GM12878 (cell line): ENCODE measurements around the gene GPC6. TPM values are rescaled to one million over a fixed set of nuclear protein-coding genes. Genes with fewer than 3 reads are reported as not detected.

Source experiments
- ATAC-seq: fragments of 200-7000 bp; cut with Tn5 transposase; 3 replicates; pipeline ENCODE4 v1.9.1; 2020; ENCODE audit warnings: mild to moderate bottlenecking, moderate library complexity
- BruUV-seq: library from RNA; stranded (reverse); fragments of 400-500 nt; replicated peaks from 2 replicates; lab custom pipeline; 2021; lab: Mats Ljungman, UMichigan
- CTCF ChIA-PET: fragments of 300-600 bp; sonication (Branson Sonifier 250); formaldehyde crosslinking; extraction: SDS; loops from one replicate; lab custom pipeline; 2021; ENCODE audit warnings: inconsistent platforms; lab: Yijun Ruan, JAX
- POLR2A ChIA-PET: fragments of 350-600 bp; formaldehyde crosslinking; extraction: SDS; loops from one replicate; lab custom pipeline; 2021; ENCODE audit warnings: inconsistent platforms; lab: Charles Lee
- RAD21 ChIA-PET: fragments of 300-600 bp; sonication (Branson Sonifier 250); formaldehyde crosslinking; loops from one replicate; lab custom pipeline; 2023; ENCODE audit warnings: antibody characterized with exemption; ENCODE audit not compliant: unreplicated experiment; lab: Charles Lee
- SMC1A ChIA-PET: fragments of 300-600 bp; sonication (Branson Sonifier 250); formaldehyde crosslinking; loops from one replicate; lab custom pipeline; 2023; ENCODE audit not compliant: unreplicated experiment, uncharacterized antibody; lab: Charles Lee
- DNase-seq: peaks from one replicate; pipeline ENCODE4 v3.0.0-alpha.2; 2011; ENCODE audit warnings: low read depth, low spot score
- FAIRE-seq: peaks from 3 replicates; lab custom pipeline; 2011; peaks lifted over from hg19 to GRCh38; lab: Jason Lieb, UNC
- H2AFZ ChIP-seq: 2 replicates; pipeline ENCODE4 v1.6.0; 2011; ENCODE audit warnings: low read depth, low read length, control low read depth; ENCODE audit not compliant: control insufficient read depth
- H3K27ac ChIP-seq: 2 replicates; pipeline ENCODE4 v1.5.1; 2011; ENCODE audit warnings: control low read depth; ENCODE audit not compliant: control insufficient read depth, insufficient read depth
- H3K27me3 ChIP-seq, 2 experiments: replicated peaks in 1 of 2; 2 replicates each; pipeline versions ENCODE4 v1.6.0 to v1.6.1; 2011; ENCODE audit warnings: low read length in 1 of 2; ENCODE audit not compliant: control insufficient read depth in 2 of 2, insufficient read depth in 2 of 2
- H3K36me3 ChIP-seq, 2 experiments: 2 replicates each; pipeline ENCODE4 v1.5.1; 2011; ENCODE audit warnings: low read length in 1 of 2; ENCODE audit not compliant: control insufficient read depth in 2 of 2, insufficient read depth in 2 of 2
- H3K4me1 ChIP-seq: 2 replicates; pipeline ENCODE4 v1.6.1; 2011; ENCODE audit warnings: mild to moderate bottlenecking, low read length, moderate library complexity, mixed read lengths; ENCODE audit not compliant: control insufficient read depth, insufficient read depth
- H3K4me2 ChIP-seq: 2 replicates; pipeline ENCODE4 v1.6.0; 2011; ENCODE audit warnings: control low read depth; ENCODE audit not compliant: control insufficient read depth, insufficient read depth
- H3K4me3 ChIP-seq: fragments of 200-600 bp; sonication (generic); 2 replicates; pipeline ENCODE4 v1.5.1; 2016
- H3K79me2 ChIP-seq: 2 replicates; pipeline ENCODE4 v1.6.0; 2011; ENCODE audit warnings: low read length; ENCODE audit not compliant: control insufficient read depth, insufficient read depth
- H3K9ac ChIP-seq: 2 replicates; pipeline ENCODE4 v1.8.0; 2011; ENCODE audit warnings: low read length, control low read depth, mixed read lengths; ENCODE audit not compliant: control insufficient read depth, insufficient read depth
- H3K9me3 ChIP-seq: replicated peaks from 3 replicates; pipeline ENCODE4 v1.5.1; 2011; ENCODE audit warnings: mild to moderate bottlenecking, low read length; ENCODE audit not compliant: control insufficient read depth, insufficient read depth
- H4K20me1 ChIP-seq: 2 replicates; pipeline ENCODE4 v1.6.0; 2011; ENCODE audit not compliant: control insufficient read depth, insufficient read depth
- ATF7 ChIP-seq: fragments of 450-650 bp; IDR thresholded peaks from 2 replicates; pipeline ENCODE4 v1.6.1; 2016; ENCODE audit warnings: low read depth, mild to moderate bottlenecking
- CBFB ChIP-seq: IDR thresholded peaks from 2 replicates; pipeline ENCODE4 v1.6.1; 2016; ENCODE audit warnings: antibody characterized with exemption, low read depth
- CHD2 ChIP-seq: IDR thresholded peaks from 2 replicates; pipeline ENCODE4 v1.6.1; 2011; ENCODE audit warnings: low read depth, low read length, improper control_type of control experiment, borderline replicate concordance
- EP300 ChIP-seq, 2 experiments: fragments of 150-350 bp in 1 of 2; IDR thresholded peaks; 2 replicates each; pipeline ENCODE4 v1.6.1; 2011 to 2012; ENCODE audit warnings: low read depth in 2 of 2, low read length in 2 of 2, borderline replicate concordance in 1 of 2, improper control_type of control experiment in 1 of 2, inconsistent platforms in 1 of 2; ENCODE audit not compliant: control insufficient read depth in 1 of 2
- JUND ChIP-seq: IDR thresholded peaks from 2 replicates; pipeline ENCODE4 v1.6.1; 2012; ENCODE audit warnings: low read depth, mild to moderate bottlenecking, low read length, improper control_type of control experiment, moderate library complexity
- PML ChIP-seq: IDR thresholded peaks from 2 replicates; pipeline ENCODE4 v1.6.1; 2012; ENCODE audit warnings: low read length, inconsistent platforms
- RCOR1 ChIP-seq: conservative IDR thresholded peaks from 2 replicates; pipeline ENCODE4 v1.6.1; 2012; ENCODE audit warnings: low read depth, low read length, improper control_type of control experiment
- REST ChIP-seq: IDR thresholded peaks from 2 replicates; pipeline ENCODE4 v1.6.1; 2012; ENCODE audit warnings: mild to moderate bottlenecking, low read depth, low read length
- TAF1 ChIP-seq: IDR thresholded peaks from 2 replicates; pipeline ENCODE4 v1.6.1; 2011; ENCODE audit warnings: mild to moderate bottlenecking, low read depth, low read length, borderline replicate concordance
- TBL1XR1 ChIP-seq: IDR thresholded peaks from 2 replicates; pipeline ENCODE4 v1.6.1; 2012; ENCODE audit warnings: low read depth, low read length, improper control_type of control experiment
- ZNF592 ChIP-seq: fragments of 450-650 bp; IDR thresholded peaks from 2 replicates; pipeline ENCODE4 v1.6.1; 2017; ENCODE audit warnings: mild to moderate bottlenecking, moderate library complexity
- WGBS: methylation state at CpG from one replicate; pipeline ENCODE4 v1.1.6; 2016; ENCODE audit warnings: low lambda C conversion rate; ENCODE audit not compliant: insufficient replicate concordance, insufficient coverage; ENCODE audit errors: missing lambda C conversion rate; 5-methylcytosine and 5-hydroxymethylcytosine counted together
- in situ Hi-C: fragments of 300-500 bp; cut with MboI; formaldehyde crosslinking; loops from 9 replicates; pipeline ENCODE4 v1.14.3; 2018; ENCODE audit warnings: mixed read lengths
- intact Hi-C: fragments of 100-400 bp; cut with micrococcal nuclease; formaldehyde crosslinking; loops from one replicate; pipeline ENCODE4 v1.14.2; 2022; ENCODE audit not compliant: unreplicated experiment
- polyA plus RNA-seq, 11 experiments: library from polyadenylated mRNA; depleted of rRNA in 4 of 11; unstranded in 6 of 11; stranded (reverse) in 5 of 11; fragments of >200 nt; fragmentation: Nextera tagmentation in 4 of 11; fragmentation: Illumina TruSeq in 1 of 11; extraction: Ambion mirVana in 4 of 11; extraction: Trizol in 1 of 11; gene quantifications; 1 replicate in 1 of 11; 2 replicates in 10 of 11; pipeline versions ENCODE4 v1.2.1 to v1.2.3, GENCODE V29; 2011 to 2016; ENCODE audit warnings: inconsistent platforms in 2 of 11, missing spikeins in 2 of 11, low read depth in 1 of 11
- total RNA-seq, 4 experiments: library from RNA; depleted of rRNA in 3 of 4; stranded (reverse); fragments of >200 nt in 3 of 4; fragmentation: Illumina TruSeq in 1 of 4; extraction: Trizol in 1 of 4; gene quantifications; 2 replicates each; pipeline versions ENCODE4 v1.2.1 to v1.2.3, GENCODE V29; 2013 to 2021
- TF ChIP-seq, protein P1 (sequence below): fragments of 450-650 bp; IDR thresholded peaks from 2 replicates; pipeline ENCODE4 v1.6.1; 2017; ENCODE audit warnings: antibody characterized with exemption, mild to moderate bottlenecking, moderate library complexity

GPC6 gene
- total and polyA plus RNA-seq, 10 of the 15 experiments (the other 5 are each of a cell fraction or from before 2014, with no cell fraction given) = 0.03 to 0.04 (median 0.03) TPM; not detected in 7

GRCh38 chr13:94065741-94066140 lies 839.1 kb downstream of the GPC6 start:
- Histone ChIP-seq H4K20me1 (no peaks in the 10 kb centered on the region), H3K27ac (no peak overlapping the region), H2AFZ (no peak overlapping the region), H3K27me3 (no peaks in the 10 kb centered on the region), H3K79me2 (no peaks in the 10 kb centered on the region), H3K4me2 (no peak overlapping the region), H3K9ac (no peak overlapping the region), H3K36me3 (no peaks in the 10 kb centered on the region), H3K9me3 (no peaks in the 10 kb centered on the region), H3K4me3 (no peak overlapping the region), H3K4me1 (no peaks in the 10 kb centered on the region)
- ChIA-PET RAD21 (no interaction called here), CTCF (interaction anchor here (0.5 kb wide), 1 partner anchor 208 kb away, joined by 3 read pairs; no protein-coding TSS in a partner anchor), SMC1A (no interaction called here), POLR2A (no interaction called here)
- FAIRE-seq = no peak
- no peak for DNase-seq
- intact Hi-C loops = no loop called here
- ATAC-seq = no peak
- in situ Hi-C loops = no loop called here
- 0% methylated on average over 1 of the region's 1 CpG for WGBS
- no TSS peak for BruUV-seq
- TF ChIP-seq JUND = no peak
- TF ChIP-seq EP300 (IDR thresholded peaks at IDR 0.05; ENCODE audit: borderline replicate concordance in 1 of 2, control insufficient read depth in 1 of 2, low read depth in 2 of 2, low read length in 2 of 2) = no peak
- no peak for TF ChIP-seq REST
- TF ChIP-seq ATF7 = no peak
- TF ChIP-seq TAF1 = no peak
- TF ChIP-seq, protein P1, sequence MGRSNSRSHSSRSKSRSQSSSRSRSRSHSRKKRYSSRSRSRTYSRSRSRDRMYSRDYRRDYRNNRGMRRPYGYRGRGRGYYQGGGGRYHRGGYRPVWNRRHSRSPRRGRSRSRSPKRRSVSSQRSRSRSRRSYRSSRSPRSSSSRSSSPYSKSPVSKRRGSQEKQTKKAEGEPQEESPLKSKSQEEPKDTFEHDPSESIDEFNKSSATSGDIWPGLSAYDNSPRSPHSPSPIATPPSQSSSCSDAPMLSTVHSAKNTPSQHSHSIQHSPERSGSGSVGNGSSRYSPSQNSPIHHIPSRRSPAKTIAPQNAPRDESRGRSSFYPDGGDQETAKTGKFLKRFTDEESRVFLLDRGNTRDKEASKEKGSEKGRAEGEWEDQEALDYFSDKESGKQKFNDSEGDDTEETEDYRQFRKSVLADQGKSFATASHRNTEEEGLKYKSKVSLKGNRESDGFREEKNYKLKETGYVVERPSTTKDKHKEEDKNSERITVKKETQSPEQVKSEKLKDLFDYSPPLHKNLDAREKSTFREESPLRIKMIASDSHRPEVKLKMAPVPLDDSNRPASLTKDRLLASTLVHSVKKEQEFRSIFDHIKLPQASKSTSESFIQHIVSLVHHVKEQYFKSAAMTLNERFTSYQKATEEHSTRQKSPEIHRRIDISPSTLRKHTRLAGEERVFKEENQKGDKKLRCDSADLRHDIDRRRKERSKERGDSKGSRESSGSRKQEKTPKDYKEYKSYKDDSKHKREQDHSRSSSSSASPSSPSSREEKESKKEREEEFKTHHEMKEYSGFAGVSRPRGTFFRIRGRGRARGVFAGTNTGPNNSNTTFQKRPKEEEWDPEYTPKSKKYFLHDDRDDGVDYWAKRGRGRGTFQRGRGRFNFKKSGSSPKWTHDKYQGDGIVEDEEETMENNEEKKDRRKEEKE = no peak
- no peak for TF ChIP-seq PML
- TF ChIP-seq TBL1XR1 = no peak
- no peak for TF ChIP-seq CBFB
- no peak for TF ChIP-seq CHD2
- no peak for TF ChIP-seq RCOR1
- TF ChIP-seq ZNF592 = no peak
